K562 (cell line): ENCODE data around the gene CSTPP1. TPM values are rescaled to one million over a fixed set of nuclear protein-coding genes. Genes with fewer than 3 reads are reported as not detected.

Experiments used
- ATAC-seq: fragments of 200-7000 bp; cut with Tn5 transposase; 3 replicates; pipeline ENCODE4 v1.9.1; 2020; ENCODE audit warnings: moderate library complexity
- BruUV-seq: library from RNA; stranded (reverse); fragments of 400-500 nt; replicated peaks from 2 replicates; lab custom pipeline; 2021; lab: Mats Ljungman, UMichigan
- CTCF ChIA-PET: fragments of 300-600 bp; formaldehyde crosslinking; extraction: SDS; loops from one replicate; lab custom pipeline; 2021; ENCODE audit warnings: low intra/inter-chr PET ratio; lab: Yijun Ruan, JAX
- POLR2A ChIA-PET: fragments of 300-600, 350-650 bp; sonication (Branson Sonifier 250); formaldehyde crosslinking; extraction: SDS; loops from one replicate; lab custom pipeline; 2021; ENCODE audit warnings: antibody characterized with exemption, inconsistent platforms; lab: Yijun Ruan, JAX
- DNase-seq, 4 experiments: peaks; one replicate each; pipeline versions ENCODE4 v3.0.0 to v3.0.0-alpha.2; 2011 to 2018; ENCODE audit warnings: low spot score in 3 of 4, mixed read lengths in 3 of 4; ENCODE audit errors: extremely low read depth in 1 of 4
- FAIRE-seq: peaks from 2 replicates; lab custom pipeline; 2011; peaks lifted over from hg19 to GRCh38; lab: Jason Lieb, UNC
- H2AFZ ChIP-seq: 2 replicates; pipeline ENCODE4 v1.6.0; 2011; ENCODE audit warnings: low read depth, low read length, control low read depth, inconsistent platforms
- H3K27ac ChIP-seq: fragments of 200-600 bp; 3 replicates; pipeline ENCODE4 v1.8.0; 2011; ENCODE audit warnings: low read depth, mild to moderate bottlenecking, control low read depth, inconsistent platforms, low read length, moderate library complexity, mixed read lengths; ENCODE audit errors: extremely low read depth
- H3K27me3 ChIP-seq, 2 experiments: fragments of 300-600 bp in 1 of 2; 2 replicates in 1 of 2; 3 replicates in 1 of 2; pipeline versions ENCODE4 v1.6.0 to v1.8.0; 2011; ENCODE audit warnings: inconsistent platforms in 2 of 2, low read length in 2 of 2, mild to moderate bottlenecking in 1 of 2, mixed read lengths in 1 of 2, moderate library complexity in 1 of 2; ENCODE audit not compliant: control insufficient read depth in 2 of 2, insufficient read depth in 2 of 2
- H3K36me3 ChIP-seq: fragments of 300-600 bp; 3 replicates; pipeline ENCODE4 v1.8.0; 2011; ENCODE audit warnings: mild to moderate bottlenecking, low read length, inconsistent platforms; ENCODE audit not compliant: control insufficient read depth, insufficient read depth
- H3K4me1 ChIP-seq, 2 experiments: fragments of 200-600 bp in 1 of 2; replicated peaks in 1 of 2; 2 replicates in 1 of 2; 3 replicates in 1 of 2; pipeline versions ENCODE4 v1.5.1 to v1.8.0; 2011; ENCODE audit warnings: inconsistent platforms in 2 of 2, low read length in 2 of 2, mild to moderate bottlenecking in 1 of 2, mixed read lengths in 1 of 2, moderate library complexity in 1 of 2; ENCODE audit not compliant: control insufficient read depth in 2 of 2, insufficient read depth in 2 of 2
- H3K4me2 ChIP-seq: 2 replicates; pipeline ENCODE4 v1.6.1; 2011; ENCODE audit warnings: low read length, control low read depth, inconsistent platforms, mixed read lengths; ENCODE audit not compliant: insufficient read depth
- H3K4me3 ChIP-seq: fragments of 200-600 bp; sonication (generic), shearing (Covaris generic); 2 replicates; pipeline ENCODE4 v1.5.1; 2016; ENCODE audit warnings: control low read depth, inconsistent platforms
- H3K79me2 ChIP-seq: fragments of 200-600 bp; 3 replicates; pipeline ENCODE4 v1.8.0; 2011; ENCODE audit warnings: low read length, inconsistent platforms; ENCODE audit not compliant: control insufficient read depth, insufficient read depth
- H3K9ac ChIP-seq, 2 experiments: 2 replicates each; pipeline versions ENCODE4 v1.6.0 to v1.6.1; 2011; ENCODE audit warnings: low read depth in 2 of 2, low read length in 2 of 2, control low read depth in 1 of 2, inconsistent platforms in 1 of 2, mild to moderate bottlenecking in 1 of 2, mixed read lengths in 1 of 2; ENCODE audit not compliant: insufficient read depth in 1 of 2
- H3K9me1 ChIP-seq: one replicate; pipeline ENCODE4 v1.6.0; 2011; ENCODE audit warnings: inconsistent platforms, mild to moderate bottlenecking, low read length, moderate library complexity; ENCODE audit not compliant: control insufficient read depth, insufficient read depth
- H3K9me3 ChIP-seq: replicated peaks from 2 replicates; pipeline ENCODE4 v1.5.1; 2011; ENCODE audit warnings: low read depth, low read length, inconsistent platforms; ENCODE audit not compliant: control insufficient read depth, insufficient read depth
- H4K20me1 ChIP-seq: replicated peaks from 2 replicates; pipeline ENCODE4 v1.6.1; 2011; ENCODE audit warnings: low read length, inconsistent platforms, mixed read lengths; ENCODE audit not compliant: control insufficient read depth, insufficient read depth
- CHD7 ChIP-seq: fragments of 200-600 bp; sonication (generic); IDR thresholded peaks from one replicate; pipeline ENCODE4 v1.6.1; 2012; ENCODE audit warnings: mild to moderate bottlenecking, low read depth, low read length, inconsistent platforms
- LCOR ChIP-seq: sonication (generic); formaldehyde crosslinking; IDR thresholded peaks from 2 replicates; pipeline ENCODE4 v1.8.0; 2022; ENCODE audit warnings: mild to moderate bottlenecking, missing genetic modification reagents
- MAFF ChIP-seq: IDR thresholded peaks from 2 replicates; pipeline ENCODE4 v1.6.1; 2012; ENCODE audit warnings: low read length, improper control_type of control experiment
- SIX5 ChIP-seq, 2 experiments: IDR thresholded peaks; 2 replicates each; pipeline ENCODE4 v1.6.1; 2011; ENCODE audit warnings: low read length in 2 of 2, borderline replicate concordance in 1 of 2, low read depth in 1 of 2, mild to moderate bottlenecking in 1 of 2, moderate library complexity in 1 of 2; ENCODE audit not compliant: insufficient read depth in 1 of 2
- ZNF695 ChIP-seq: fragments of 450-650 bp; formaldehyde crosslinking; IDR thresholded peaks from 2 replicates; pipeline ENCODE4 v1.4.0; 2020; ENCODE audit warnings: mild to moderate bottlenecking, moderate library complexity
- WGBS: fragments of 100-300 bp; shearing (Covaris generic); methylation state at CpG from one replicate; pipeline ENCODE4 v1.1.6; 2016; ENCODE audit warnings: low coverage, mixed read lengths; ENCODE audit not compliant: insufficient coverage; ENCODE audit errors: missing lambda C conversion rate; 5-methylcytosine and 5-hydroxymethylcytosine counted together
- in situ Hi-C: fragments of 300-500 bp; cut with MboI; formaldehyde crosslinking; loops from 4 replicates; pipeline ENCODE4 v1.15.0; 2018; ENCODE audit warnings: inconsistent platforms, mixed read lengths
- intact Hi-C: fragments of 100-400 bp; cut with micrococcal nuclease; formaldehyde crosslinking; loops from 2 replicates; pipeline ENCODE4 v1.14.2; 2022
- polyA plus RNA-seq, 8 experiments: library from polyadenylated mRNA; depleted of rRNA in 4 of 8; stranded (reverse) in 5 of 8; unstranded in 3 of 8; fragments of >200 nt; fragmentation: Nextera tagmentation in 2 of 8; fragmentation: Illumina TruSeq in 1 of 8; extraction: Ambion mirVana in 2 of 8; extraction: Trizol in 1 of 8; gene quantifications; 2 replicates each; pipeline versions ENCODE4 v1.2.1 to v1.2.3, GENCODE V29; 2011 to 2014; ENCODE audit warnings: inconsistent platforms in 1 of 8, missing spikeins in 1 of 8
- total RNA-seq, 7 experiments: library from RNA; depleted of rRNA in 6 of 7; stranded (reverse); fragments of >200 nt in 6 of 7; fragmentation: Illumina TruSeq in 2 of 7; extraction: Trizol in 2 of 7; gene quantifications; 2 replicates each; pipeline versions ENCODE4 v1.2.1 to v1.2.3, GENCODE V29; 2011 to 2021; ENCODE audit warnings: low replicate concordance in 1 of 7

The CSTPP1 gene
- total and polyA plus RNA-seq, 9 of the 15 experiments (the other 6 are each of a cell fraction or from before 2014, with no cell fraction given) = 6.5 to 17.8 (median 9.2) TPM

- TF ChIP-seq LCOR (CRISPR knock-in tag) = no peak
- TF ChIP-seq, all 486 proteins: peak for 0
These were observed 134.2 kb downstream of the CSTPP1 start (continued) for GRCh38 chr11:47070769-47071168.

- FAIRE-seq (no peak), DNase-seq (no peak), ATAC-seq (no peak)
- Histone ChIP-seq H3K4me2 (no peak overlapping the region), H3K27ac (no peak overlapping the region), H3K79me2 (no peaks in the 10 kb centered on the region), H3K36me3 (no peaks in the 10 kb centered on the region), H4K20me1 (no peaks in the 10 kb centered on the region), H2AFZ (no peak overlapping the region), H3K9me3 (no peaks in the 10 kb centered on the region), H3K4me1 (peaks cover 0 to 7% of the 10 kb centered on the region in 2 experiments; a peak in 3 of 5 replicates), H3K9me1 (no peaks in the 10 kb centered on the region), H3K9ac (no peak overlapping the region)
- CTCF ChIA-PET = no interaction called here
- in situ Hi-C loops = no loop called here
- intact Hi-C loops = no loop called here
- no peak for TF ChIP-seq MAFF
- TF ChIP-seq ZNF695 = no peak
- no peak for TF ChIP-seq SIX5 (IDR thresholded peaks at IDR 0.05; ENCODE audit: borderline replicate concordance in 1 of 2, insufficient read depth in 1 of 2, low read depth in 1 of 2, low read length in 2 of 2)
- TF ChIP-seq CHD7 = no peak
- TF ChIP-seq, all 486 proteins: peak for 0
- no peaks in the 10 kb centered on the region for H3K27me3 ChIP-seq
- H3K4me3 ChIP-seq = no peak overlapping the region
- WGBS = 0% methylated on average over 3 of the region's 3 CpGs
- POLR2A ChIA-PET = no interaction called here
- BruUV-seq = no TSS peak
These were observed 134.8 kb downstream of the CSTPP1 start for GRCh38 chr11:47071341-47071740.
